Stimulated activated naive CD8-positive, alpha-beta T cell treated with anti-CD3 and anti-CD28 coated beads, Interleukin-15, Interleukin-2, amounts not matched to agents 100 ng/mL and 50 ng/mL, for 24 hours (primary cell): ENCODE results near the gene MPI.

ENCODE experiments used
- H3K27ac Mint-ChIP-seq: one replicate; pipeline ENCODE4 v1.8.0; 2021; ENCODE audit warnings: mild to moderate bottlenecking, mixed read lengths
- H3K27me3 Mint-ChIP-seq: one replicate; pipeline ENCODE4 v1.8.0; 2021; ENCODE audit warnings: mixed read lengths
- H3K36me3 Mint-ChIP-seq: one replicate; pipeline ENCODE4 v1.8.0; 2021; ENCODE audit warnings: low read depth, mixed read lengths
- H3K4me1 Mint-ChIP-seq: one replicate; pipeline ENCODE4 v1.8.0; 2021; ENCODE audit warnings: low read depth, mixed read lengths
- H3K4me3 Mint-ChIP-seq: one replicate; pipeline ENCODE4 v1.8.0; 2021; ENCODE audit warnings: mild to moderate bottlenecking, mixed read lengths
- H3K9me3 Mint-ChIP-seq: one replicate; pipeline ENCODE4 v1.8.0; 2021; ENCODE audit warnings: mixed read lengths

Gene MPI

DNA sequence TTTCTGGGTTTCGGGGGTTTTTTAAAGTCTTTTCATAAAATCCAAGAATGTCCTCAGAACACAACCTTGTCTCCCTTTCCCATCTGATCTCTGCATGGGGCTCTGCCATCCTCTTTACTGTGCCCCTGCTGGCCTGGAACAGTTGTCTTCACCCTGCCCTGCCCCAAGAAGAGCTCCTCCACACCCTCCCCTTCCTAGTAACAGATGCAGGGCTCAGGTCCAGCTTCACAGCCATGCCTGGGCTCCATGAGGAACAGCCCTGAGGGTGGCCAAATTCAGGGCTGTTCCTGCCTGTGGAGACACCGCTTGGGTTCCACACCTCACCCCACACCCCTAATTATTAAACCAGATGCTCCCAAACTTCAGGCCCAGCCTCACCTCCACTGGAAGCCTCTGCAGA is 34.0 kb upstream of the MPI start:
- H3K9me3 Mint-ChIP-seq, result no peaks in the 10 kb centered on the region
- peak overlapping the region; percentile 72 for H3K27ac Mint-ChIP-seq
- no peaks in the 10 kb centered on the region for H3K27me3 Mint-ChIP-seq
- peaks cover 13% of the 10 kb centered on the region for H3K36me3 Mint-ChIP-seq
- no peak overlapping the region for H3K4me3 Mint-ChIP-seq
- peaks cover 38% of the 10 kb centered on the region for H3K4me1 Mint-ChIP-seq

- Mint-ChIP-seq H3K27me3 (no peaks in the 10 kb centered on the region), H3K9me3 (no peaks in the 10 kb centered on the region), H3K27ac (peak overlapping the region; percentile 65), H3K4me3 (no peak overlapping the region), H3K4me1 (peaks cover 41% of the 10 kb centered on the region), H3K36me3 (peaks cover 13% of the 10 kb centered on the region)
Measured at GRCh38 chr15:74856537-74856936, 33.3 kb upstream of the MPI start.

DNA sequence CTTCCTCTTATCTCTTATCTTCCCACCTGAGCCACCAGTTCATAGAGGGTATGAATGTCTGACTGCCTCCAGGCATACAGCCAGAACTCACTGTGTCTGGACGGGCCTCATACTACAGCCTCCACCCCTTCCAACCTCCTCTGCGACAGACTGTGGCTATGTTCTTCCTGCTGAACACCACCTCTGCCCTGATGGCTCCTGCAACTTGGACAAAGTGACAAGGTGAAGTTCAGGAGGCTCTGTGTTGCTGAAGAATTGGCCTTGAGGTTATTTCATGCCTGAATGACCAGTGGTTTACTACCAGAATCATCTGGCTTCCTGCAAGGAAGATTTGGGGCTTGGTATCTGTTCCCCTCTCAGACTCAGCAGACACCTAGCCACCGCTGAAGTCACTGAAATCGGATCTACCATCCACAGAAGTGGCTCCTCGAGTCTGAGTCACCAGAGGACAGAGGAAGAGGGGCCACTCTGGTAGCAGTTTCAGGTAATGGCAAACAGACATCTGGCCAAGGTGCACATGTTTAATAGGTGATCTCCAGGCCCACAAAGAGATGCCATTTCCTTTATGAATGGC is 32.7 kb upstream of the MPI start:
- Mint-ChIP-seq H3K27me3 (no peaks in the 10 kb centered on the region), H3K27ac (peak overlapping the region; percentile 71), H3K36me3 (peaks cover 13% of the 10 kb centered on the region), H3K4me1 (peaks cover 41% of the 10 kb centered on the region), H3K9me3 (no peaks in the 10 kb centered on the region), H3K4me3 (no peak overlapping the region)

GRCh38 chr15:74857671-74858368 is 32.0 kb upstream of the MPI start:
- H3K27me3 Mint-ChIP-seq, result no peaks in the 10 kb centered on the region
- no peak overlapping the region for H3K4me3 Mint-ChIP-seq
- peaks cover 44% of the 10 kb centered on the region for H3K4me1 Mint-ChIP-seq
- H3K36me3 Mint-ChIP-seq, result peaks cover 11% of the 10 kb centered on the region
- H3K9me3 Mint-ChIP-seq, result no peaks in the 10 kb centered on the region
- H3K27ac Mint-ChIP-seq, result peak overlapping the region; percentile 71

DNA sequence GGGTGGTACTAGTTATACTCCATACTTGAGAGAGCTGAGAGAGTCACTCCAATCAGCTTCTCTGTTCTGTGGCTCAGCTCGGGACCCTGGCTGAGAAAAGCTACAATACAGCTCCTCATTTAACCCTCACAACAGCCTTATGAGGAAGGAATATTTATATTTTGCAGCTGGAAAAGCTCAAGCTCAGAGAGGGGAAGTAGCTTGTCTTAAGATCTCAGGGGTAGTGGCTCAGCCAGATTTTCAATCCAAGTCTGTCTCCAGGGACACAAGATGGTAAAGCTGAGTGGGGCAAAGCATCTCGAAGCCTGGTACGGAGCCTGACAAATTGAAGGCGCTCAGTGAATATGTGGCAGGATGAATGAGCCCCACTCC is 31.5 kb upstream of the MPI start:
- no peaks in the 10 kb centered on the region for H3K9me3 Mint-ChIP-seq
- H3K27me3 Mint-ChIP-seq, result no peaks in the 10 kb centered on the region
- H3K27ac Mint-ChIP-seq, result peak overlapping the region; percentile 71
- H3K36me3 Mint-ChIP-seq, result peaks cover 6% of the 10 kb centered on the region
- peaks cover 46% of the 10 kb centered on the region for H3K4me1 Mint-ChIP-seq
- no peak overlapping the region for H3K4me3 Mint-ChIP-seq

DNA sequence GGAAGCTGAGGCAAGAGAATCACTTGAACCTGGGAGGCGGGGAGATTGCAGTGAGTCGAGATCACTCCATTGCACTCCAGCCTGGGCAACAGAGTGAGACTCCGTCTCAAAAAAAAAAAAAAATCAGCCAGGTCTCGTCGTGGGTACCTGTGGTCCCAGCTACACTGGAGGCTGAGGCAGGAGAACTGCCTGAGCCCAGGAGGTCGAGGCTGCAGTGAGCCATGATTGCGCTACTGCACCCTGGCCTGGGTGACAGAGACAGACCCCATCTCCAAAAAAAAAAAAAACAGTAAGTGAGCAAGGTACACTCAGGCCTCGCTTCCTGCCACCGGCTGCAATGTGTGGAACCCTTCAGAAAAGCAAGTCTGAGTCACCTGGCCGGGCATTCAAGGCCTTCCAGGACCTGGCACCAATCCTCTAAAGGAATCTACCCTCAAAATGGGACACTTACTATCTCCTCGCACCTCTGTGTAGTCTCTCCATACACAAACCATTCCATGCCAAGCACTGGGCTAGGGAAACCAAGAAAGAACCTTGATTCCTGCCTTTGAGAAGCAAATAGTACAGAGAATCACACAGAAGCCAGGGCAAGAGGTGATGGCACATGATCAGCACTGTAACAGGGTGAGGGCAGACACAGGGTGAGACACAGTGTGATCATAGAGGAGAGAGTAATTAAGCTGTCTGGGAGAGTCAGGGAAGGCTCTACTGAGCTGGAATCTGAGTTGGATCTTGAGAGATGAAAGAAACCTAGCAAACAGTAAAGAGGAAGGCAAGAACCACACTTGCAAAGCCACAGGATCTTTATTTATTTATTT is 26.4 kb upstream of the MPI start:
- H3K4me1 Mint-ChIP-seq, result peaks cover 70% of the 10 kb centered on the region
- no peak overlapping the region for H3K4me3 Mint-ChIP-seq
- peak overlapping the region; percentile 62 for H3K27ac Mint-ChIP-seq
- peaks cover 37% of the 10 kb centered on the region for H3K36me3 Mint-ChIP-seq
- no peaks in the 10 kb centered on the region for H3K27me3 Mint-ChIP-seq
- no peaks in the 10 kb centered on the region for H3K9me3 Mint-ChIP-seq

- Mint-ChIP-seq H3K27me3 (no peaks in the 10 kb centered on the region), H3K9me3 (no peaks in the 10 kb centered on the region), H3K27ac (no peak overlapping the region), H3K4me3 (no peak overlapping the region), H3K4me1 (peaks cover 70% of the 10 kb centered on the region), H3K36me3 (peaks cover 35% of the 10 kb centered on the region)
Measured at GRCh38 chr15:74864296-74864695, 25.5 kb upstream of the MPI start.

- Mint-ChIP-seq H3K27ac (peak overlapping the region; percentile 67), H3K4me3 (no peak overlapping the region), H3K4me1 (peaks cover 74% of the 10 kb centered on the region), H3K27me3 (no peaks in the 10 kb centered on the region), H3K36me3 (peaks cover 40% of the 10 kb centered on the region), H3K9me3 (no peaks in the 10 kb centered on the region)
Measured at GRCh38 chr15:74865316-74865715, 24.5 kb upstream of the MPI start.

GRCh38 chr15:74866090-74866489 is 23.8 kb upstream of the MPI start:
- Mint-ChIP-seq H3K4me3 (no peak overlapping the region), H3K9me3 (no peaks in the 10 kb centered on the region), H3K4me1 (peaks cover 82% of the 10 kb centered on the region), H3K36me3 (peaks cover 40% of the 10 kb centered on the region), H3K27ac (no peak overlapping the region), H3K27me3 (no peaks in the 10 kb centered on the region)

DNA sequence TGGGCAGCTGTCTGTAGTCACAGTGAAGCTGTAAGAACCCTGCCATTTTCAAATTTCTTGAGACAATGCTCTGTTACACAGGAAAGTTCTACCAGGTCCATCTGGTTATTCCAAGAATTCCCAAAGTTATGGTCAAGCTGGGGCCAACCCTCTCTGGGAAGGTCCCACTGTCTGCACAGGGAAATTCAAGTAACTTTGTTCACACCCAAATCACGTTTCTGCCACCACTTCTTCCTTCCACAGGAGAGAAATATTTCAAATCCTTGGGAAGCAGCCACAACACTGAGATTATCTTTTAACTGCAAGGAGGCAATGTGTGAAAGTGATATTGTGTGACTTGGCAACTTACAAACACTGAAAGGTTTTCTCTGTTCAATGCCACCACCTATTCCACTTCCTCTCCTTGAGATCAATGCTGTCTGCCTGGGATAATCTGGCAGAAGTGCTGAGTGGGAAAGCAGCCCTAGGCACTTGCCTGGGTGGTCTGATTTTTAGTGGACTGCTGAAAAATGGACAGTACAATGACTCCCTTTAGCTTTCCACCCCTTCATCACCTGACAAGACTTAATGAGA is 22.3 kb upstream of the MPI start:
- Mint-ChIP-seq H3K27me3 (no peaks in the 10 kb centered on the region), H3K4me1 (peaks cover 91% of the 10 kb centered on the region), H3K4me3 (peak overlapping the region; percentile 46), H3K36me3 (peaks cover 40% of the 10 kb centered on the region), H3K9me3 (no peaks in the 10 kb centered on the region), H3K27ac (peak overlapping the region; percentile 62)

GRCh38 chr15:74868059-74868458 is 21.8 kb upstream of the MPI start:
- peak overlapping the region; percentile 46 for H3K4me3 Mint-ChIP-seq
- H3K9me3 Mint-ChIP-seq, result no peaks in the 10 kb centered on the region
- no peaks in the 10 kb centered on the region for H3K27me3 Mint-ChIP-seq
- H3K4me1 Mint-ChIP-seq, result peaks cover 91% of the 10 kb centered on the region
- peak overlapping the region; percentile 62 for H3K27ac Mint-ChIP-seq
- peaks cover 40% of the 10 kb centered on the region for H3K36me3 Mint-ChIP-seq

DNA sequence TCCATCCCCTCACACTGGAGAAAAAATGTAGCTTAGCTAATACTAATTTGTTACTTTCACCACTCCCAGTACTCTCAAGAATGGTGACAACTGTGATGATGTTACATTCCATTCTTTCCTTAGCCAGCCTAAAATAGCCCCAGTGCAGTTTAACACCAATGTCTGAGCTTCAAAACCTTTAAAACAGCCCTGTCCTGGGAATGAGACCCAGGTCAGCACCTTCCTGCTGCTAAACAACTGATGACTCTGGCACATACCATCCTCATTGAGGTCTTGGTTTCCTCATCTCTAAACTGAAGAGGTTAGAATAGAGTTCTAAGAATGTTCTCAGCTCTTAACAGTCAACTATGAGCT is 20.5 kb upstream of the MPI start:
- no peaks in the 10 kb centered on the region for H3K9me3 Mint-ChIP-seq
- H3K27me3 Mint-ChIP-seq, result no peaks in the 10 kb centered on the region
- peaks cover 34% of the 10 kb centered on the region for H3K36me3 Mint-ChIP-seq
- peak overlapping the region; percentile 82 for H3K27ac Mint-ChIP-seq
- H3K4me3 Mint-ChIP-seq, result peak overlapping the region; percentile 71
- peaks cover 91% of the 10 kb centered on the region for H3K4me1 Mint-ChIP-seq

- H3K27ac Mint-ChIP-seq, result peak overlapping the region; percentile 82
- peaks cover 87% of the 10 kb centered on the region for H3K4me1 Mint-ChIP-seq
- peaks cover 31% of the 10 kb centered on the region for H3K36me3 Mint-ChIP-seq
- H3K9me3 Mint-ChIP-seq, result no peaks in the 10 kb centered on the region
- H3K27me3 Mint-ChIP-seq, result no peaks in the 10 kb centered on the region
- H3K4me3 Mint-ChIP-seq, result peak overlapping the region; percentile 71
Measured at GRCh38 chr15:74869726-74870407, 20.0 kb upstream of the MPI start.

- H3K9me3 Mint-ChIP-seq, result no peaks in the 10 kb centered on the region
- peak overlapping the region; percentile 82 for H3K27ac Mint-ChIP-seq
- H3K4me3 Mint-ChIP-seq, result peak overlapping the region; percentile 71
- peaks cover 81% of the 10 kb centered on the region for H3K4me1 Mint-ChIP-seq
- no peaks in the 10 kb centered on the region for H3K27me3 Mint-ChIP-seq
- H3K36me3 Mint-ChIP-seq, result peaks cover 27% of the 10 kb centered on the region
Measured at GRCh38 chr15:74870436-74871215, 19.2 kb upstream of the MPI start.
